WTC11 (cell line): Measurements from ENCODE around the gene ABCA5. TPM values are rescaled to one million over a fixed set of nuclear protein-coding genes. Genes with fewer than 3 reads are reported as not detected.

Experiments
- ATAC-seq: fragments of 200-7000 bp; cut with Tn5 transposase; 2 replicates; pipeline ENCODE4 v1.10.0; 2021; ENCODE audit warnings: mild to moderate bottlenecking, moderate library complexity
- CTCF ChIA-PET: fragments of 300-600 bp; sonication (Branson Sonifier 250); formaldehyde crosslinking; loops from one replicate; lab custom pipeline; 2021; ENCODE audit warnings: antibody characterized with exemption; lab: Charles Lee
- POLR2A ChIA-PET: fragments of 350-600 bp; sonication (Branson Sonifier 250); formaldehyde crosslinking; loops from one replicate; lab custom pipeline; 2021; ENCODE audit warnings: antibody characterized with exemption; lab: Charles Lee
- DNase-seq: peaks from one replicate; pipeline ENCODE4 v3.0.0; 2021; ENCODE audit warnings: low spot score
- H3K27ac Mint-ChIP-seq: 2 replicates; pipeline ENCODE4 v1.8.0; 2021; ENCODE audit warnings: mixed read lengths
- H3K27me3 Mint-ChIP-seq: 2 replicates; pipeline ENCODE4 v1.8.0; 2021; ENCODE audit warnings: low read depth, mild to moderate bottlenecking, moderate library complexity, mixed read lengths
- H3K36me3 Mint-ChIP-seq: 2 replicates; pipeline ENCODE4 v1.8.0; 2021; ENCODE audit warnings: mixed read lengths
- H3K4me1 Mint-ChIP-seq: 2 replicates; pipeline ENCODE4 v1.8.0; 2022; ENCODE audit warnings: mixed read lengths
- H3K4me3 Mint-ChIP-seq: 2 replicates; pipeline ENCODE4 v1.8.0; 2021; ENCODE audit warnings: mild to moderate bottlenecking, moderate library complexity, mixed read lengths
- H3K9me3 Mint-ChIP-seq: 2 replicates; pipeline ENCODE4 v1.8.0; 2021; ENCODE audit warnings: mixed read lengths
- ETV6 ChIP-seq: sonication (generic); formaldehyde crosslinking; IDR thresholded peaks from 2 replicates; pipeline ENCODE4 v1.8.1; 2022; ENCODE audit warnings: mild to moderate bottlenecking, missing genetic modification reagents
- FOXP1 ChIP-seq: sonication (generic); formaldehyde crosslinking; IDR thresholded peaks from 2 replicates; pipeline ENCODE4 v1.8.0; 2022; ENCODE audit warnings: missing genetic modification reagents, mild to moderate bottlenecking, moderate library complexity, borderline replicate concordance
- IRF2 ChIP-seq: sonication (generic); formaldehyde crosslinking; IDR thresholded peaks from 2 replicates; pipeline ENCODE4 v1.8.0; 2022; ENCODE audit warnings: low read depth, missing genetic modification reagents, borderline replicate concordance
- NFYB ChIP-seq: sonication (generic); formaldehyde crosslinking; conservative IDR thresholded peaks from 2 replicates; pipeline ENCODE4 v1.8.0; 2022; ENCODE audit warnings: low read depth, missing genetic modification reagents
- SMAD4 ChIP-seq: sonication (generic); formaldehyde crosslinking; IDR thresholded peaks from 2 replicates; pipeline ENCODE4 v1.8.0; 2022; ENCODE audit warnings: mild to moderate bottlenecking, missing genetic modification reagents
- SP1 ChIP-seq: sonication (generic); formaldehyde crosslinking; conservative IDR thresholded peaks from 2 replicates; pipeline ENCODE4 v1.8.1; 2022; ENCODE audit warnings: missing genetic modification reagents
- TCF7 ChIP-seq: sonication (generic); formaldehyde crosslinking; IDR thresholded peaks from 2 replicates; pipeline ENCODE4 v1.8.0; 2022; ENCODE audit warnings: mild to moderate bottlenecking, low read depth, missing genetic modification reagents, moderate library complexity
- ZNF121 ChIP-seq: sonication (generic); formaldehyde crosslinking; IDR thresholded peaks from 2 replicates; pipeline ENCODE4 v1.8.0; 2023; ENCODE audit warnings: missing genetic modification reagents
- ZNF219 ChIP-seq: sonication (generic); formaldehyde crosslinking; IDR thresholded peaks from 2 replicates; pipeline ENCODE4 v1.8.0; 2023; ENCODE audit warnings: missing genetic modification reagents, mild to moderate bottlenecking, borderline replicate concordance
- ZNF317 ChIP-seq: sonication (generic); formaldehyde crosslinking; IDR thresholded peaks from 2 replicates; pipeline ENCODE4 v1.8.1; 2023; ENCODE audit warnings: low read depth, mild to moderate bottlenecking, moderate library complexity, missing genetic modification reagents, borderline replicate concordance
- total RNA-seq: library from RNA; stranded (reverse); gene quantifications from 3 replicates; pipeline ENCODE4 v1.2.3, GENCODE V29; 2021
- TF ChIP-seq, protein P1 (sequence below): sonication (generic); formaldehyde crosslinking; IDR thresholded peaks from 2 replicates; pipeline ENCODE4 v1.8.1; 2023; ENCODE audit warnings: mild to moderate bottlenecking, moderate library complexity, missing genetic modification reagents
- TF ChIP-seq, protein P2 (sequence below): sonication (generic); formaldehyde crosslinking; IDR thresholded peaks from 2 replicates; pipeline ENCODE4 v1.8.1; 2023; ENCODE audit warnings: mild to moderate bottlenecking, missing genetic modification reagents, moderate library complexity
- TF ChIP-seq, protein P3 (sequence below): sonication (generic); formaldehyde crosslinking; IDR thresholded peaks from 2 replicates; pipeline ENCODE4 v1.8.1; 2022; ENCODE audit warnings: low read depth, mild to moderate bottlenecking, moderate library complexity, missing genetic modification reagents, borderline replicate concordance
- TF ChIP-seq, protein P4 (sequence below): sonication (generic); formaldehyde crosslinking; IDR thresholded peaks from 2 replicates; pipeline ENCODE4 v1.8.1; 2022; ENCODE audit warnings: low read depth, missing genetic modification reagents, borderline replicate concordance
- TF ChIP-seq, protein P5 (sequence below): fragments of 200-600 bp; IDR thresholded peaks from 2 replicates; pipeline ENCODE4 v1.8.0; 2022; ENCODE audit warnings: antibody characterized with exemption
- TF ChIP-seq, protein P6 (sequence below): sonication (generic); formaldehyde crosslinking; IDR thresholded peaks from 2 replicates; pipeline ENCODE4 v1.8.1; 2023; ENCODE audit warnings: mild to moderate bottlenecking, missing genetic modification reagents, borderline replicate concordance
- TF ChIP-seq, protein P7 (sequence below): sonication (generic); formaldehyde crosslinking; IDR thresholded peaks from 2 replicates; pipeline ENCODE4 v1.8.0; 2022; ENCODE audit warnings: mild to moderate bottlenecking, missing genetic modification reagents
- TF ChIP-seq, protein P8 (sequence below): fragments of 250-450 bp; sonication (Bioruptor Pico); conservative IDR thresholded peaks from 2 replicates; pipeline ENCODE4 v1.9.0; 2021; ENCODE audit warnings: mild to moderate bottlenecking

ABCA5 gene
- total RNA-seq, 1 experiment from 2014 or later = 1.8 TPM

DNA sequence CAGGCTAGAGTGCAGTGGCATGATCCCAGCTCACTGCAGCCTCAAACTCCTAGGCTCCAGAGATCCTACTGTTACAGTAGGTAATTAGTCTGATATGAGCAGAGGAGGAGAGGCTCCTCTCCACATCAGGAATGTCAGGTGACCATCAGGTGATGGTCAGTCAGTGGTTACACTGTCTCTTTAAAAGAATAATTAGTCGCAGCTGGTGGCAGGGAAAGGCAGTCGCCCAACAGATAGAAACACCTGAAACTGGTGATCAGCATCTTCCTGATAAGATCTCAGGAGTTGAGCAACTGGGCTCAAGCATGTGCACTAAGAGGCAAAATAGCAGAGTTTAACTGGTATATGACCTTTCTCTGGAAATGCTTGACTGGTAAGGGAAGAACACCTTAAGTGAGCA is 21.5 kb upstream of the ABCA5 start (continued):
- TF ChIP-seq, protein P1, sequence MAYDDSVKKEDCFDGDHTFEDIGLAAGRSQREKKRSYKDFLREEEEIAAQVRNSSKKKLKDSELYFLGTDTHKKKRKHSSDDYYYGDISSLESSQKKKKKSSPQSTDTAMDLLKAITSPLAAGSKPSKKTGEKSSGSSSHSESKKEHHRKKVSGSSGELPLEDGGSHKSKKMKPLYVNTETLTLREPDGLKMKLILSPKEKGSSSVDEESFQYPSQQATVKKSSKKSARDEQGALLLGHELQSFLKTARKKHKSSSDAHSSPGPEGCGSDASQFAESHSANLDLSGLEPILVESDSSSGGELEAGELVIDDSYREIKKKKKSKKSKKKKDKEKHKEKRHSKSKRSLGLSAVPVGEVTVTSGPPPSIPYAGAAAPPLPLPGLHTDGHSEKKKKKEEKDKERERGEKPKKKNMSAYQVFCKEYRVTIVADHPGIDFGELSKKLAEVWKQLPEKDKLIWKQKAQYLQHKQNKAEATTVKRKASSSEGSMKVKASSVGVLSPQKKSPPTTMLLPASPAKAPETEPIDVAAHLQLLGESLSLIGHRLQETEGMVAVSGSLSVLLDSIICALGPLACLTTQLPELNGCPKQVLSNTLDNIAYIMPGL = no peak
- TF ChIP-seq NFYB (CRISPR knock-in tag) (no peak), SP1 (CRISPR knock-in tag) (no peak)
- TF ChIP-seq, protein P2, sequence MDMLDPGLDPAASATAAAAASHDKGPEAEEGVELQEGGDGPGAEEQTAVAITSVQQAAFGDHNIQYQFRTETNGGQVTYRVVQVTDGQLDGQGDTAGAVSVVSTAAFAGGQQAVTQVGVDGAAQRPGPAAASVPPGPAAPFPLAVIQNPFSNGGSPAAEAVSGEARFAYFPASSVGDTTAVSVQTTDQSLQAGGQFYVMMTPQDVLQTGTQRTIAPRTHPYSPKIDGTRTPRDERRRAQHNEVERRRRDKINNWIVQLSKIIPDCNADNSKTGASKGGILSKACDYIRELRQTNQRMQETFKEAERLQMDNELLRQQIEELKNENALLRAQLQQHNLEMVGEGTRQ = no peak
- TF ChIP-seq, protein P3, sequence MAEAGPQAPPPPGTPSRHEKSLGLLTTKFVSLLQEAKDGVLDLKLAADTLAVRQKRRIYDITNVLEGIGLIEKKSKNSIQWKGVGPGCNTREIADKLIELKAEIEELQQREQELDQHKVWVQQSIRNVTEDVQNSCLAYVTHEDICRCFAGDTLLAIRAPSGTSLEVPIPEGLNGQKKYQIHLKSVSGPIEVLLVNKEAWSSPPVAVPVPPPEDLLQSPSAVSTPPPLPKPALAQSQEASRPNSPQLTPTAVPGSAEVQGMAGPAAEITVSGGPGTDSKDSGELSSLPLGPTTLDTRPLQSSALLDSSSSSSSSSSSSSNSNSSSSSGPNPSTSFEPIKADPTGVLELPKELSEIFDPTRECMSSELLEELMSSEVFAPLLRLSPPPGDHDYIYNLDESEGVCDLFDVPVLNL (CRISPR knock-in tag) = no peak

DNA sequence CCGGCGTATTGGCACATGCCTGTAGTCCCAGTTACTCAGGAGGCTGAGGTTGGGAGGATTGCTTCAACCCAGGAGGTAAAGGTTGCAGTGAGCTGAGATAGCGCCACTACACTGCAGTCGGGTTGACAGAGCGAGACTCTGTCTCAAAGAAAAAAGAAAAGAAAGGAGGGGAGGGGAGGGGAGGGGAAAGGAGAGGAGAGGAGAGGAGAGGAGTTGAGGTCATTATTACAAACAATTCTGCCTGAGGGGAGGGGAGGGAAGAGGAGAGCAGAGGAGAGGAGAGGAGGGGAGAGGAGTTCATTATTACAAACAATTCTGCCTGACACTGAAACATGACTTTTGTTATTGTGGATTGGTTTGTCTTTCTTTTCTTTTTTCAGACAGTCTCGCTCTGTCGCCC is 19.8 kb upstream of the ABCA5 start:
- Mint-ChIP-seq H3K4me3 (no peak overlapping the region), H3K36me3 (no peaks in the 10 kb centered on the region), H3K27ac (no peak overlapping the region), H3K4me1 (peaks cover 27% of the 10 kb centered on the region), H3K9me3 (no peaks in the 10 kb centered on the region), H3K27me3 (no peaks in the 10 kb centered on the region)
- no peak for DNase-seq
- ChIA-PET POLR2A (no interaction called here), CTCF (interaction anchor here (1.0 kb wide), 1 partner anchor 12 kb away, joined by 4 read pairs; no protein-coding TSS in a partner anchor)
- ATAC-seq = no peak; the same call in 1 of the 2 replicates
- no peak for TF ChIP-seq ZNF121 (CRISPR knock-in tag)
- TF ChIP-seq, protein P4, sequence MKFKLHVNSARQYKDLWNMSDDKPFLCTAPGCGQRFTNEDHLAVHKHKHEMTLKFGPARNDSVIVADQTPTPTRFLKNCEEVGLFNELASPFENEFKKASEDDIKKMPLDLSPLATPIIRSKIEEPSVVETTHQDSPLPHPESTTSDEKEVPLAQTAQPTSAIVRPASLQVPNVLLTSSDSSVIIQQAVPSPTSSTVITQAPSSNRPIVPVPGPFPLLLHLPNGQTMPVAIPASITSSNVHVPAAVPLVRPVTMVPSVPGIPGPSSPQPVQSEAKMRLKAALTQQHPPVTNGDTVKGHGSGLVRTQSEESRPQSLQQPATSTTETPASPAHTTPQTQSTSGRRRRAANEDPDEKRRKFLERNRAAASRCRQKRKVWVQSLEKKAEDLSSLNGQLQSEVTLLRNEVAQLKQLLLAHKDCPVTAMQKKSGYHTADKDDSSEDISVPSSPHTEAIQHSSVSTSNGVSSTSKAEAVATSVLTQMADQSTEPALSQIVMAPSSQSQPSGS = no peak
- no peak for TF ChIP-seq IRF2 (CRISPR knock-in tag)
- no peak for TF ChIP-seq ETV6 (CRISPR knock-in tag)
- TF ChIP-seq, protein P5, sequence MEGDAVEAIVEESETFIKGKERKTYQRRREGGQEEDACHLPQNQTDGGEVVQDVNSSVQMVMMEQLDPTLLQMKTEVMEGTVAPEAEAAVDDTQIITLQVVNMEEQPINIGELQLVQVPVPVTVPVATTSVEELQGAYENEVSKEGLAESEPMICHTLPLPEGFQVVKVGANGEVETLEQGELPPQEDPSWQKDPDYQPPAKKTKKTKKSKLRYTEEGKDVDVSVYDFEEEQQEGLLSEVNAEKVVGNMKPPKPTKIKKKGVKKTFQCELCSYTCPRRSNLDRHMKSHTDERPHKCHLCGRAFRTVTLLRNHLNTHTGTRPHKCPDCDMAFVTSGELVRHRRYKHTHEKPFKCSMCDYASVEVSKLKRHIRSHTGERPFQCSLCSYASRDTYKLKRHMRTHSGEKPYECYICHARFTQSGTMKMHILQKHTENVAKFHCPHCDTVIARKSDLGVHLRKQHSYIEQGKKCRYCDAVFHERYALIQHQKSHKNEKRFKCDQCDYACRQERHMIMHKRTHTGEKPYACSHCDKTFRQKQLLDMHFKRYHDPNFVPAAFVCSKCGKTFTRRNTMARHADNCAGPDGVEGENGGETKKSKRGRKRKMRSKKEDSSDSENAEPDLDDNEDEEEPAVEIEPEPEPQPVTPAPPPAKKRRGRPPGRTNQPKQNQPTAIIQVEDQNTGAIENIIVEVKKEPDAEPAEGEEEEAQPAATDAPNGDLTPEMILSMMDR = no peak
- TF ChIP-seq, protein P6, sequence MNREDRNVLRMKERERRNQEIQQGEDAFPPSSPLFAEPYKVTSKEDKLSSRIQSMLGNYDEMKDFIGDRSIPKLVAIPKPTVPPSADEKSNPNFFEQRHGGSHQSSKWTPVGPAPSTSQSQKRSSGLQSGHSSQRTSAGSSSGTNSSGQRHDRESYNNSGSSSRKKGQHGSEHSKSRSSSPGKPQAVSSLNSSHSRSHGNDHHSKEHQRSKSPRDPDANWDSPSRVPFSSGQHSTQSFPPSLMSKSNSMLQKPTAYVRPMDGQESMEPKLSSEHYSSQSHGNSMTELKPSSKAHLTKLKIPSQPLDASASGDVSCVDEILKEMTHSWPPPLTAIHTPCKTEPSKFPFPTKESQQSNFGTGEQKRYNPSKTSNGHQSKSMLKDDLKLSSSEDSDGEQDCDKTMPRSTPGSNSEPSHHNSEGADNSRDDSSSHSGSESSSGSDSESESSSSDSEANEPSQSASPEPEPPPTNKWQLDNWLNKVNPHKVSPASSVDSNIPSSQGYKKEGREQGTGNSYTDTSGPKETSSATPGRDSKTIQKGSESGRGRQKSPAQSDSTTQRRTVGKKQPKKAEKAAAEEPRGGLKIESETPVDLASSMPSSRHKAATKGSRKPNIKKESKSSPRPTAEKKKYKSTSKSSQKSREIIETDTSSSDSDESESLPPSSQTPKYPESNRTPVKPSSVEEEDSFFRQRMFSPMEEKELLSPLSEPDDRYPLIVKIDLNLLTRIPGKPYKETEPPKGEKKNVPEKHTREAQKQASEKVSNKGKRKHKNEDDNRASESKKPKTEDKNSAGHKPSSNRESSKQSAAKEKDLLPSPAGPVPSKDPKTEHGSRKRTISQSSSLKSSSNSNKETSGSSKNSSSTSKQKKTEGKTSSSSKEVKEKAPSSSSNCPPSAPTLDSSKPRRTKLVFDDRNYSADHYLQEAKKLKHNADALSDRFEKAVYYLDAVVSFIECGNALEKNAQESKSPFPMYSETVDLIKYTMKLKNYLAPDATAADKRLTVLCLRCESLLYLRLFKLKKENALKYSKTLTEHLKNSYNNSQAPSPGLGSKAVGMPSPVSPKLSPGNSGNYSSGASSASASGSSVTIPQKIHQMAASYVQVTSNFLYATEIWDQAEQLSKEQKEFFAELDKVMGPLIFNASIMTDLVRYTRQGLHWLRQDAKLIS (CRISPR knock-in tag) = no peak
- TF ChIP-seq, protein P7, sequence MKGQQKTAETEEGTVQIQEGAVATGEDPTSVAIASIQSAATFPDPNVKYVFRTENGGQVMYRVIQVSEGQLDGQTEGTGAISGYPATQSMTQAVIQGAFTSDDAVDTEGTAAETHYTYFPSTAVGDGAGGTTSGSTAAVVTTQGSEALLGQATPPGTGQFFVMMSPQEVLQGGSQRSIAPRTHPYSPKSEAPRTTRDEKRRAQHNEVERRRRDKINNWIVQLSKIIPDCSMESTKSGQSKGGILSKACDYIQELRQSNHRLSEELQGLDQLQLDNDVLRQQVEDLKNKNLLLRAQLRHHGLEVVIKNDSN (CRISPR knock-in tag) = no peak
- TF ChIP-seq ZNF219 = no peak
- TF ChIP-seq TCF7 (CRISPR knock-in tag) = no peak
- no peak for TF ChIP-seq FOXP1
- no peak for TF ChIP-seq ZNF317
- TF ChIP-seq, protein P1 = no peak
- no peak for TF ChIP-seq SMAD4 (CRISPR knock-in tag)
- TF ChIP-seq, protein P8, sequence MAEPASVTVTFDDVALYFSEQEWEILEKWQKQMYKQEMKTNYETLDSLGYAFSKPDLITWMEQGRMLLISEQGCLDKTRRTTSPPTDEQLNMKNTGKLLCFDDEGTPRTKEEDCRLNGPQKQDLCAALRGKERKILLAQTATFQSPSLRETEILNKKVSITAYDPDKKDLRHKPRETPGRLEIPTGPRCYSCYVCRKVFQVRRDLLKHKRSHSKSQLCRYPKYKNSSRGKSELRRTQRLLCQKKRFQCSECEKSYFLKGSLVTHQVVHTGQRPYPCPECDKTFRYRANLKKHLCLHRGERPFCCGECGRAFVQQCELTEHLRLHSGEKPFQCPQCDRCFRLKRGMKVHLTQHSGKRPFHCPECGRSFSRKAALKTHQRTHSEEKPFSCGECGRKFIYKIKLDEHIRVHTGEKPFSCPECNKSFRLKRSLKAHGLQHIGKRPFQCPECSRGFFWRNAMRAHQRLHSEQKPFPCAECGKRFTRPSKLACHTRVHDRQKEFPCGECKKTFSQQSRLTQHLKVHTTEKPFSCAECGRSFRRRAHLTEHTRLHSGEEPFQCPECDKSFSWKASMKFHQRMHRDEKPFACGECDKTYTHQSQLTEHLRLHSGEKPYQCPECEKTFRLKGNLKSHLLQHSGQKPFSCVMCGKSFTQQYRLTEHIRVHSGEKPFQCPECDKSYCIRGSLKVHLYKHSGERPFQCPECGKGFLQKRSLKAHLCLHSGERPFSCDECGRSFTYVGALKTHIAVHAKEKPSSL (CRISPR knock-in tag) = no peak
